GM12878 (cell line): Measurements from ENCODE around the gene AKAP13. TPM values are rescaled to one million over a fixed set of nuclear protein-coding genes. Genes with fewer than 3 reads are reported as not detected.
"Not testable (repeated sequence)": the region's sequence is repeated elsewhere in the genome, so short reads cannot be mapped to it uniquely, and the experiment has no call there.

Experiments
- ATAC-seq: fragments of 200-7000 bp; cut with Tn5 transposase; 3 replicates; pipeline ENCODE4 v1.9.1; 2020; ENCODE audit warnings: mild to moderate bottlenecking, moderate library complexity
- BruUV-seq: library from RNA; stranded (reverse); fragments of 400-500 nt; replicated peaks from 2 replicates; lab custom pipeline; 2021; lab: Mats Ljungman, UMichigan
- CTCF ChIA-PET: fragments of 300-600 bp; sonication (Branson Sonifier 250); formaldehyde crosslinking; extraction: SDS; loops from one replicate; lab custom pipeline; 2021; ENCODE audit warnings: inconsistent platforms; lab: Yijun Ruan, JAX
- POLR2A ChIA-PET: fragments of 350-600 bp; formaldehyde crosslinking; extraction: SDS; loops from one replicate; lab custom pipeline; 2021; ENCODE audit warnings: inconsistent platforms; lab: Charles Lee
- RAD21 ChIA-PET: fragments of 300-600 bp; sonication (Branson Sonifier 250); formaldehyde crosslinking; loops from one replicate; lab custom pipeline; 2023; ENCODE audit warnings: antibody characterized with exemption; ENCODE audit not compliant: unreplicated experiment; lab: Charles Lee
- SMC1A ChIA-PET: fragments of 300-600 bp; sonication (Branson Sonifier 250); formaldehyde crosslinking; loops from one replicate; lab custom pipeline; 2023; ENCODE audit not compliant: unreplicated experiment, uncharacterized antibody; lab: Charles Lee
- DNase-seq: peaks from one replicate; pipeline ENCODE4 v3.0.0-alpha.2; 2011; ENCODE audit warnings: low read depth, low spot score
- FAIRE-seq: peaks from 3 replicates; lab custom pipeline; 2011; peaks lifted over from hg19 to GRCh38; lab: Jason Lieb, UNC
- H2AFZ ChIP-seq: 2 replicates; pipeline ENCODE4 v1.6.0; 2011; ENCODE audit warnings: low read depth, low read length, control low read depth; ENCODE audit not compliant: control insufficient read depth
- H3K27ac ChIP-seq: 2 replicates; pipeline ENCODE4 v1.5.1; 2011; ENCODE audit warnings: control low read depth; ENCODE audit not compliant: control insufficient read depth, insufficient read depth
- H3K27me3 ChIP-seq, 2 experiments: replicated peaks in 1 of 2; 2 replicates each; pipeline versions ENCODE4 v1.6.0 to v1.6.1; 2011; ENCODE audit warnings: low read length in 1 of 2; ENCODE audit not compliant: control insufficient read depth in 2 of 2, insufficient read depth in 2 of 2
- H3K36me3 ChIP-seq, 2 experiments: 2 replicates each; pipeline ENCODE4 v1.5.1; 2011; ENCODE audit warnings: low read length in 1 of 2; ENCODE audit not compliant: control insufficient read depth in 2 of 2, insufficient read depth in 2 of 2
- H3K4me1 ChIP-seq: 2 replicates; pipeline ENCODE4 v1.6.1; 2011; ENCODE audit warnings: mild to moderate bottlenecking, low read length, moderate library complexity, mixed read lengths; ENCODE audit not compliant: control insufficient read depth, insufficient read depth
- H3K4me2 ChIP-seq: 2 replicates; pipeline ENCODE4 v1.6.0; 2011; ENCODE audit warnings: control low read depth; ENCODE audit not compliant: control insufficient read depth, insufficient read depth
- H3K4me3 ChIP-seq: fragments of 200-600 bp; sonication (generic); 2 replicates; pipeline ENCODE4 v1.5.1; 2016
- H3K79me2 ChIP-seq: 2 replicates; pipeline ENCODE4 v1.6.0; 2011; ENCODE audit warnings: low read length; ENCODE audit not compliant: control insufficient read depth, insufficient read depth
- H3K9ac ChIP-seq: 2 replicates; pipeline ENCODE4 v1.8.0; 2011; ENCODE audit warnings: low read length, control low read depth, mixed read lengths; ENCODE audit not compliant: control insufficient read depth, insufficient read depth
- H3K9me3 ChIP-seq: replicated peaks from 3 replicates; pipeline ENCODE4 v1.5.1; 2011; ENCODE audit warnings: mild to moderate bottlenecking, low read length; ENCODE audit not compliant: control insufficient read depth, insufficient read depth
- H4K20me1 ChIP-seq: 2 replicates; pipeline ENCODE4 v1.6.0; 2011; ENCODE audit not compliant: control insufficient read depth, insufficient read depth
- CEBPZ ChIP-seq: fragments of 150-350 bp; IDR thresholded peaks from 2 replicates; pipeline ENCODE4 v1.6.1; 2016; ENCODE audit warnings: low read depth, low read length
- CHD4 ChIP-seq: fragments of 200-600 bp; sonication (generic); IDR thresholded peaks from 2 replicates; pipeline ENCODE4 v1.6.1; 2016; ENCODE audit warnings: mild to moderate bottlenecking
- CREM ChIP-seq: IDR thresholded peaks from 2 replicates; pipeline ENCODE4 v1.6.1; 2014; ENCODE audit warnings: antibody characterized with exemption, low read depth
- KLF5 ChIP-seq: fragments of 450-650 bp; IDR thresholded peaks from 2 replicates; pipeline ENCODE4 v1.6.1; 2014; ENCODE audit warnings: mild to moderate bottlenecking; ENCODE audit not compliant: partially characterized antibody
- MYC ChIP-seq: IDR thresholded peaks from 2 replicates; pipeline ENCODE4 v1.6.1; 2011; ENCODE audit warnings: mild to moderate bottlenecking, low read length, moderate library complexity, inconsistent platforms; ENCODE audit not compliant: insufficient read depth, insufficient replicate concordance, insufficient read length, severe bottlenecking
- NFIC ChIP-seq: IDR thresholded peaks from 2 replicates; pipeline ENCODE4 v1.6.1; 2012; ENCODE audit warnings: low read depth, mild to moderate bottlenecking, inconsistent platforms, low read length, moderate library complexity
- SIN3A ChIP-seq: IDR thresholded peaks from 2 replicates; pipeline ENCODE4 v1.6.1; 2012; ENCODE audit warnings: low read depth, low read length, improper control_type of control experiment
- SMAD1 ChIP-seq: fragments of 450-650 bp; IDR thresholded peaks from 2 replicates; pipeline ENCODE4 v1.6.1; 2018; ENCODE audit warnings: mild to moderate bottlenecking, low read depth; ENCODE audit not compliant: partially characterized antibody
- TARDBP ChIP-seq: IDR thresholded peaks from 2 replicates; pipeline ENCODE4 v1.6.1; 2016; ENCODE audit warnings: borderline replicate concordance
- TCF12 ChIP-seq: IDR thresholded peaks from 2 replicates; pipeline ENCODE4 v1.6.1; 2011; ENCODE audit warnings: low read depth, mild to moderate bottlenecking, low read length
- TCF7 ChIP-seq: IDR thresholded peaks from 2 replicates; pipeline ENCODE4 v1.6.1; 2014; ENCODE audit warnings: antibody characterized with exemption, borderline replicate concordance
- ZBED1 ChIP-seq: IDR thresholded peaks from 2 replicates; pipeline ENCODE4 v1.6.1; 2016; ENCODE audit warnings: borderline replicate concordance
- WGBS: methylation state at CpG from one replicate; pipeline ENCODE4 v1.1.6; 2016; ENCODE audit warnings: low lambda C conversion rate; ENCODE audit not compliant: insufficient replicate concordance, insufficient coverage; ENCODE audit errors: missing lambda C conversion rate; 5-methylcytosine and 5-hydroxymethylcytosine counted together
- in situ Hi-C: fragments of 300-500 bp; cut with MboI; formaldehyde crosslinking; loops from 9 replicates; pipeline ENCODE4 v1.14.3; 2018; ENCODE audit warnings: mixed read lengths
- intact Hi-C: fragments of 100-400 bp; cut with micrococcal nuclease; formaldehyde crosslinking; loops from one replicate; pipeline ENCODE4 v1.14.2; 2022; ENCODE audit not compliant: unreplicated experiment
- polyA plus RNA-seq, 11 experiments: library from polyadenylated mRNA; depleted of rRNA in 4 of 11; unstranded in 6 of 11; stranded (reverse) in 5 of 11; fragments of >200 nt; fragmentation: Nextera tagmentation in 4 of 11; fragmentation: Illumina TruSeq in 1 of 11; extraction: Ambion mirVana in 4 of 11; extraction: Trizol in 1 of 11; gene quantifications; 1 replicate in 1 of 11; 2 replicates in 10 of 11; pipeline versions ENCODE4 v1.2.1 to v1.2.3, GENCODE V29; 2011 to 2016; ENCODE audit warnings: inconsistent platforms in 2 of 11, missing spikeins in 2 of 11, low read depth in 1 of 11
- total RNA-seq, 4 experiments: library from RNA; depleted of rRNA in 3 of 4; stranded (reverse); fragments of >200 nt in 3 of 4; fragmentation: Illumina TruSeq in 1 of 4; extraction: Trizol in 1 of 4; gene quantifications; 2 replicates each; pipeline versions ENCODE4 v1.2.1 to v1.2.3, GENCODE V29; 2013 to 2021

The AKAP13 gene
- total and polyA plus RNA-seq, 10 of the 15 experiments (the other 5 are each of a cell fraction or from before 2014, with no cell fraction given) = 14.4 to 74.9 (median 55.1) TPM

- TF ChIP-seq TCF12 (no peak), CHD4 (no peak)
These were observed 60.0 kb downstream of the AKAP13 start (continued) for GRCh38 chr15:85440451-85440850.

- H3K36me3 ChIP-seq, H3K9me3 ChIP-seq, in situ Hi-C loops, DNase-seq, FAIRE-seq, BruUV-seq, H3K27ac ChIP-seq, H2AFZ ChIP-seq, H3K4me2 ChIP-seq, H4K20me1 ChIP-seq, H3K9ac ChIP-seq, H3K27me3 ChIP-seq, H3K4me3 ChIP-seq, intact Hi-C loops, ATAC-seq: not testable (repeated sequence)
- ChIA-PET SMC1A (interaction anchor here (2.6 to 6.2 kb wide), 3 partner anchors 11 to 34 kb away, joined by 14 to 73 read pairs (median 27); no protein-coding TSS in a partner anchor), CTCF (interaction anchor here (1.6 to 4.0 kb wide), 3 partner anchors 11 to 47 kb away, joined by 5 to 19 read pairs (median 12); no protein-coding TSS in a partner anchor), RAD21 (interaction anchor here (0.8 to 1.0 kb wide), 2 partner anchors 28 to 33 kb away, joined by 3 to 4 read pairs; no protein-coding TSS in a partner anchor), POLR2A (interaction anchor here (0.6 kb wide), 1 partner anchor 9 kb away, joined by 4 read pairs; no protein-coding TSS in a partner anchor)
- 91% methylated on average over 7 of the region's 8 CpGs for WGBS
- H3K4me1 ChIP-seq = peaks cover 28% of the 10 kb centered on the region
- peaks cover 45% of the 10 kb centered on the region for H3K79me2 ChIP-seq
These were observed 61.5 kb downstream of the AKAP13 start for GRCh38 chr15:85441854-85442253.

GRCh38 chr15:85443046-85443445, 62.6 kb downstream of the AKAP13 start:
- FAIRE-seq (no peak), ATAC-seq (peak; percentile 80), DNase-seq (peak; percentile 25)
- ChIA-PET CTCF (interaction anchor here (0.7 to 4.0 kb wide), 16 partner anchors 12 to 269 kb away, joined by 3 to 19 read pairs (median 3); no protein-coding TSS in a partner anchor), POLR2A (interaction anchor here (0.6 to 1.6 kb wide), 6 partner anchors 12 to 131 kb away, joined by 3 to 7 read pairs (median 4); no protein-coding TSS in a partner anchor), SMC1A (interaction anchor here (0.6 to 6.2 kb wide), 21 partner anchors 12 to 709 kb away, joined by 3 to 73 read pairs (median 4); no protein-coding TSS in a partner anchor), RAD21 (interaction anchor here (0.7 to 2.3 kb wide), 13 partner anchors 12 to 146 kb away, joined by 3 to 22 read pairs (median 6); no protein-coding TSS in a partner anchor)
- Histone ChIP-seq H3K36me3 (no peaks in the 10 kb centered on the region; a peak in 1 of 4 replicates), H3K4me3 (peak overlapping the region; percentile 51), H3K27ac (peak overlapping the region; percentile 66), H3K4me1 (peaks cover 28% of the 10 kb centered on the region), H3K79me2 (peaks cover 53% of the 10 kb centered on the region), H3K27me3 (no peaks in the 10 kb centered on the region), H3K4me2 (peak overlapping the region; percentile 81), H2AFZ (no peak overlapping the region), H3K9me3 (peaks cover 6% of the 10 kb centered on the region; the same call in 2 of the 3 replicates), H4K20me1 (no peaks in the 10 kb centered on the region), H3K9ac (no peak overlapping the region; the same call in 1 of the 2 replicates)
- in situ Hi-C loops = no loop called here
- no TSS peak for BruUV-seq
- intact Hi-C loops = no loop called here
- TF ChIP-seq ZBED1 (no peak), CREM (no peak; the same call in 1 of the 2 replicates), SMAD1 (no peak), CEBPZ (no peak), SIN3A (no peak), KLF5 (no peak), NFIC (no peak; the same call in 1 of the 2 replicates), TCF7 (no peak), MYC (no peak), TARDBP (no peak)
